ENCODE measurements around the gene NAALADL2. TPM values are rescaled to one million over a fixed set of nuclear protein-coding genes. Genes with fewer than 3 reads are reported as not detected.

The NAALADL2 gene
- total and polyA plus RNA-seq, 2 of the 8 experiments (the other 6 are each of a cell fraction or from before 2014, with no cell fraction given) = 0.12 to 0.22 TPM

GRCh38 chr3:175443682-175444081, 584.5 kb downstream of the NAALADL2 start:
- Histone ChIP-seq H3K4ac (replicated peaks; ENCODE audit: insufficient read length, low read depth, low read length) (no peak overlapping the region), H3K36me3 (ENCODE audit: control insufficient read depth in 2 of 4, insufficient read depth in 4 of 4, low read length in 3 of 4) (no peaks in the 10 kb centered on the region), H2BK12ac (ENCODE audit: low read depth, low read length) (no peak overlapping the region), H3K27ac (ENCODE audit: low read depth, low read length) (no peak overlapping the region), H3K79me1 (ENCODE audit: low read depth, low read length) (no peaks in the 10 kb centered on the region), H3K23ac (ENCODE audit: insufficient read length) (no peak overlapping the region), H2BK20ac (ENCODE audit: low read length) (no peak overlapping the region), H3K18ac (ENCODE audit: extremely low read depth, low read length) (no peak overlapping the region), H3K4me2 (ENCODE audit: insufficient read depth in 1 of 2, low read depth in 2 of 2, low read length in 2 of 2) (no peak overlapping the region), H4K20me1 (replicated peaks in 1 of 2; ENCODE audit: control insufficient read depth in 1 of 2, insufficient read depth in 2 of 2, low read length in 2 of 2) (no peaks in the 10 kb centered on the region), H3K27me3 (replicated peaks in 1 of 4; ENCODE audit: control insufficient read depth in 3 of 4, extremely low read depth in 1 of 4, insufficient read depth in 3 of 4, low read length in 3 of 4) (no peaks in the 10 kb centered on the region), H2BK5ac (ENCODE audit: low read depth, low read length) (no peak overlapping the region), H4K91ac (replicated peaks; ENCODE audit: insufficient read length, low read length) (no peak overlapping the region), H3K14ac (ENCODE audit: insufficient read length) (no peak overlapping the region), H3K9me3 (ENCODE audit: insufficient read depth in 2 of 2, low read depth in 1 of 2, low read length in 1 of 2) (no peaks in the 10 kb centered on the region), H3K9ac (replicated peaks in 1 of 4; ENCODE audit: extremely low read depth in 1 of 4, low read depth in 3 of 4, low read length in 3 of 4) (no peak overlapping the region), H2AK5ac (ENCODE audit: low read depth, low read length) (no peak overlapping the region), H3K4me3 (ENCODE audit: extremely low read depth in 1 of 4, insufficient read depth in 2 of 4, low read depth in 3 of 4, low read length in 4 of 4) (no peak overlapping the region), H3K79me2 (ENCODE audit: control insufficient read depth in 1 of 2, insufficient read depth in 2 of 2, low read length in 2 of 2) (no peaks in the 10 kb centered on the region), H4K5ac (ENCODE audit: insufficient read length, low read depth, low read length) (no peak overlapping the region), H2BK15ac (ENCODE audit: low read length) (no peak overlapping the region), H3K56ac (replicated peaks; ENCODE audit: insufficient read length, low read depth, low read length) (no peak overlapping the region), H3K23me2 (ENCODE audit: low read depth, low read length) (no peaks in the 10 kb centered on the region; the same call in 1 of the 2 replicates), H2AFZ (ENCODE audit: low read length) (no peak overlapping the region), H4K8ac (ENCODE audit: extremely low read depth, insufficient read depth, low read length) (no peak overlapping the region), H2BK120ac (replicated peaks; ENCODE audit: low read depth, low read length) (no peak overlapping the region), H3K4me1 (replicated peaks in 1 of 4; ENCODE audit: control insufficient read depth in 3 of 4, insufficient read depth in 4 of 4, low read length in 3 of 4) (no peaks in the 10 kb centered on the region)
- POLR2A ChIA-PET (ENCODE audit: partially characterized antibody) = no interaction called here
- DNase-seq (ENCODE audit: low read depth in 1 of 2, low spot score in 2 of 2) = no peak
- 94% methylated on average over 3 of the region's 3 CpGs; no CpG with 5 or more reads in 1 of the 2 experiments for WGBS, 2 experiments (ENCODE audit: extremely low coverage in 1 of 2, insufficient coverage in 1 of 2, insufficient read length in 1 of 2, insufficient replicate concordance in 2 of 2, low coverage in 1 of 2, low lambda C conversion rate in 2 of 2, missing lambda C conversion rate in 1 of 2)
- no peak for FAIRE-seq
- CTCF ChIA-PET (ENCODE audit: partially characterized antibody) = interaction anchor here (0.7 kb wide), 1 partner anchor 498 kb away, joined by 3 read pairs; no protein-coding TSS in a partner anchor
- TF ChIP-seq CHD2 (IDR thresholded peaks at IDR 0.05; ENCODE audit: low read length) = no peak
- no peak for TF ChIP-seq RBBP5 (IDR thresholded peaks at IDR 0.05; ENCODE audit: borderline replicate concordance, low read depth, low read length)
- no peak for TF ChIP-seq TAF7 (optimal IDR thresholded peaks at IDR 0.05; ENCODE audit: borderline replicate concordance, low read depth, low read length)
- no peak for TF ChIP-seq TAF1 (IDR thresholded peaks at IDR 0.05; ENCODE audit: low read depth, low read length)
- no peak for TF ChIP-seq NANOG (IDR thresholded peaks at IDR 0.05; ENCODE audit: insufficient read depth, low read depth, low read length, poor library complexity, severe bottlenecking)
- no peak for TF ChIP-seq E2F6 (IDR thresholded peaks at IDR 0.05)
- no peak for TF ChIP-seq MAFK (IDR thresholded peaks at IDR 0.05; ENCODE audit: low read depth, low read length)
- TF ChIP-seq POLR2AphosphoS5 (IDR thresholded peaks at IDR 0.05; ENCODE audit: low read depth, low read length) = no peak
- no peak for TF ChIP-seq POU5F1 (IDR thresholded peaks at IDR 0.05; ENCODE audit: low read depth, low read length)
- no peak for TF ChIP-seq FOSL1 (IDR thresholded peaks at IDR 0.05; ENCODE audit: insufficient read depth, low read depth, low read length)
- no peak for TF ChIP-seq RAD21 (IDR thresholded peaks at IDR 0.05 in 1 of 2, conservative IDR thresholded peaks at IDR 0.05 in 1 of 2; ENCODE audit: low read depth in 2 of 2, low read length in 2 of 2)
- no peak for TF ChIP-seq BRCA1 (IDR thresholded peaks at IDR 0.05; ENCODE audit: low read depth, low read length)
- TF ChIP-seq YY1 (IDR thresholded peaks at IDR 0.05; ENCODE audit: low read depth, low read length) = no peak
- TF ChIP-seq POLR2A (IDR thresholded peaks at IDR 0.05; ENCODE audit: control extremely low read depth in 1 of 2, low read depth in 2 of 2, low read length in 2 of 2) = no peak
